ENCODE results near the gene IFNLR1.

The IFNLR1 gene

GRCh38 chr1:24127134-24127800, 59.8 kb downstream of the IFNLR1 start:
- TF ChIP-seq, protein P1, sequence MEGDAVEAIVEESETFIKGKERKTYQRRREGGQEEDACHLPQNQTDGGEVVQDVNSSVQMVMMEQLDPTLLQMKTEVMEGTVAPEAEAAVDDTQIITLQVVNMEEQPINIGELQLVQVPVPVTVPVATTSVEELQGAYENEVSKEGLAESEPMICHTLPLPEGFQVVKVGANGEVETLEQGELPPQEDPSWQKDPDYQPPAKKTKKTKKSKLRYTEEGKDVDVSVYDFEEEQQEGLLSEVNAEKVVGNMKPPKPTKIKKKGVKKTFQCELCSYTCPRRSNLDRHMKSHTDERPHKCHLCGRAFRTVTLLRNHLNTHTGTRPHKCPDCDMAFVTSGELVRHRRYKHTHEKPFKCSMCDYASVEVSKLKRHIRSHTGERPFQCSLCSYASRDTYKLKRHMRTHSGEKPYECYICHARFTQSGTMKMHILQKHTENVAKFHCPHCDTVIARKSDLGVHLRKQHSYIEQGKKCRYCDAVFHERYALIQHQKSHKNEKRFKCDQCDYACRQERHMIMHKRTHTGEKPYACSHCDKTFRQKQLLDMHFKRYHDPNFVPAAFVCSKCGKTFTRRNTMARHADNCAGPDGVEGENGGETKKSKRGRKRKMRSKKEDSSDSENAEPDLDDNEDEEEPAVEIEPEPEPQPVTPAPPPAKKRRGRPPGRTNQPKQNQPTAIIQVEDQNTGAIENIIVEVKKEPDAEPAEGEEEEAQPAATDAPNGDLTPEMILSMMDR (IDR thresholded peaks at IDR 0.05; ENCODE audit: insufficient read depth, low read length, poor library complexity, severe bottlenecking), result no peak
- H3K27me3 ChIP-seq (replicated peaks; ENCODE audit: control insufficient read depth, insufficient read depth, low read length), result no peaks in the 10 kb centered on the region
- no peaks in the 10 kb centered on the region for H3K36me3 ChIP-seq (ENCODE audit: control insufficient read depth, insufficient read depth, low read length)
- H3K4me3 ChIP-seq (replicated peaks; ENCODE audit: low read depth, low read length), result no peak overlapping the region
- no peak for DNase-seq (ENCODE audit: extremely low read depth, insufficient read length)

DNA sequence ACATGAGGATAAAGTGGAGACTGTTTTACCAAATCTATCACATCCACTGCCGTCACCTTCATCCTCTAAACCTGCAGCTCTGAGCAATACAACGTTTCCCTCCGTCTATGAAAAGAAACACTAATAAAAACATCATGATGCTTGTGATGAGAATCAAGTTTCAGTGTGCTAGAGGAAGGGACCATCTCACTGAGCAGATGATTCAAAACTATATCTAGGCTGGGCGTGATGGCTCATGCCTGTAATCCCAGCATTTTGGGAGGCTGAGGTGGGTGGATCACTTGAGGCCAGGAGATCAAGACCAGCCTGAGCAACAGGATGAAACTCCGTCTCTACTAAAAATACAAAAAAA, 60.4 kb downstream of the IFNLR1 start:
- Histone ChIP-seq H3K36me3 (ENCODE audit: control insufficient read depth, insufficient read depth, low read length) (no peaks in the 10 kb centered on the region), H3K27me3 (replicated peaks; ENCODE audit: control insufficient read depth, insufficient read depth, low read length) (no peaks in the 10 kb centered on the region), H3K4me3 (replicated peaks; ENCODE audit: low read depth, low read length) (no peak overlapping the region)
- no peak for DNase-seq (ENCODE audit: extremely low read depth, insufficient read length)
- TF ChIP-seq, protein P1 (IDR thresholded peaks at IDR 0.05; ENCODE audit: insufficient read depth, low read length, poor library complexity, severe bottlenecking), result no peak

- Histone ChIP-seq H3K36me3 (ENCODE audit: control insufficient read depth, insufficient read depth, low read length) (no peaks in the 10 kb centered on the region), H3K27me3 (replicated peaks; ENCODE audit: control insufficient read depth, insufficient read depth, low read length) (no peaks in the 10 kb centered on the region), H3K4me3 (replicated peaks; ENCODE audit: low read depth, low read length) (no peak overlapping the region)
- DNase-seq (ENCODE audit: extremely low read depth, insufficient read length), result no peak
- TF ChIP-seq, protein P1 (IDR thresholded peaks at IDR 0.05; ENCODE audit: insufficient read depth, low read length, poor library complexity, severe bottlenecking), result no peak
Observed at GRCh38 chr1:24126018-24126671, 60.9 kb downstream of the IFNLR1 start.

DNA sequence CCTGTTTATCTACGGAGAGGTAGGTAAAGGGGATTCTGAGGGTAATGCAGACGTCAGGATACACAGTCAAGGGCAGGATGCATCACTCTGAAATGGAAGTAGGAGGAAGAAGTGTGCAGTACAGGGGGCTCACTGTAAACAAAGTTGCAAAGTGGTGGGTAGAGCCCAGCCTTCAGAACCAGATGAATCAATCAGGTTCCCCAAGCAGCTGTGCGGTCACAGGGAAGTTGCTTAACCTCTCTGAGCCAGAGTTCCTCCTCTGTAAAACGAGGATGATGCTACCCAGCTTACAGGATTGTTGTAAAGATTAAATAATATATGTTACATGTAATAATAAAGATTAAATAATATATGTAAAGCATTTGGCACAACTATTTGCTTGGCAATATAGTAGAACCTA, 61.6 kb downstream of the IFNLR1 start:
- H3K36me3 ChIP-seq (ENCODE audit: control insufficient read depth, insufficient read depth, low read length), result no peaks in the 10 kb centered on the region
- H3K4me3 ChIP-seq (replicated peaks; ENCODE audit: low read depth, low read length), result no peak overlapping the region
- DNase-seq (ENCODE audit: extremely low read depth, insufficient read length), result no peak
- TF ChIP-seq, protein P1 (IDR thresholded peaks at IDR 0.05; ENCODE audit: insufficient read depth, low read length, poor library complexity, severe bottlenecking), result no peak
- no peaks in the 10 kb centered on the region; the same call in 1 of the 2 replicates for H3K27me3 ChIP-seq (replicated peaks; ENCODE audit: control insufficient read depth, insufficient read depth, low read length)

DNA sequence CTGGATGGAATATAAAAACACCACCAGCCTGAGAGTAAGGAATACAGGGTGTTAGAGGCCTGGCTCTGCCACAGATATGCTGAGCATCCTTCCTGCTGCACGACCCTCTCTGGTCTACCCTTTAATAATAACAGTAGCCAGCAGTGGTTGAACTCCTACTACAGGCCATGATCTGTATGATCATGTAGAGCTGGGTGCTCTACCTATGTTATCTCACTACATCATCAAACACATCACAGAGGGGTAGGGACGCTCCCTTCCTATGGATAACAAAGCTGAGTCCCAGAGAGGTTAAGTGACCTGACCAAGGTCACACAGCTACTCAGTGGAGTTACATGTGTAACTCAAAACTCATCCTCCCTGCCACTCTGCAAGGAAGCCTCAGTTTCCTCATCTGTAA, 62.1 kb downstream of the IFNLR1 start:
- H3K4me3 ChIP-seq (replicated peaks; ENCODE audit: low read depth, low read length), result no peak overlapping the region
- TF ChIP-seq, protein P1 (IDR thresholded peaks at IDR 0.05; ENCODE audit: insufficient read depth, low read length, poor library complexity, severe bottlenecking), result no peak
- no peaks in the 10 kb centered on the region; the same call in 1 of the 2 replicates for H3K27me3 ChIP-seq (replicated peaks; ENCODE audit: control insufficient read depth, insufficient read depth, low read length)
- no peak for DNase-seq (ENCODE audit: extremely low read depth, insufficient read length)
- H3K36me3 ChIP-seq (ENCODE audit: control insufficient read depth, insufficient read depth, low read length), result no peaks in the 10 kb centered on the region
